DOHH2 (cell line): Measurements from ENCODE around the gene ELF5.

Source experiments
- EZH2phosphoT487 ChIP-seq: fragments of 200-600 bp; sonication (generic); IDR thresholded peaks from 2 replicates; pipeline ENCODE4 v1.6.1; 2017; ENCODE audit warnings: borderline replicate concordance, mild to moderate bottlenecking, antibody characterized with exemption, low read length, moderate library complexity, mixed read lengths
- TF ChIP-seq, protein P1 (sequence below): fragments of 200-600 bp; sonication (generic); IDR thresholded peaks from one replicate; pipeline ENCODE4 v1.5.1; 2014; ENCODE audit warnings: antibody characterized with exemption, mild to moderate bottlenecking, low read depth, low read length; ENCODE audit not compliant: poor library complexity, severe bottlenecking

DNA sequence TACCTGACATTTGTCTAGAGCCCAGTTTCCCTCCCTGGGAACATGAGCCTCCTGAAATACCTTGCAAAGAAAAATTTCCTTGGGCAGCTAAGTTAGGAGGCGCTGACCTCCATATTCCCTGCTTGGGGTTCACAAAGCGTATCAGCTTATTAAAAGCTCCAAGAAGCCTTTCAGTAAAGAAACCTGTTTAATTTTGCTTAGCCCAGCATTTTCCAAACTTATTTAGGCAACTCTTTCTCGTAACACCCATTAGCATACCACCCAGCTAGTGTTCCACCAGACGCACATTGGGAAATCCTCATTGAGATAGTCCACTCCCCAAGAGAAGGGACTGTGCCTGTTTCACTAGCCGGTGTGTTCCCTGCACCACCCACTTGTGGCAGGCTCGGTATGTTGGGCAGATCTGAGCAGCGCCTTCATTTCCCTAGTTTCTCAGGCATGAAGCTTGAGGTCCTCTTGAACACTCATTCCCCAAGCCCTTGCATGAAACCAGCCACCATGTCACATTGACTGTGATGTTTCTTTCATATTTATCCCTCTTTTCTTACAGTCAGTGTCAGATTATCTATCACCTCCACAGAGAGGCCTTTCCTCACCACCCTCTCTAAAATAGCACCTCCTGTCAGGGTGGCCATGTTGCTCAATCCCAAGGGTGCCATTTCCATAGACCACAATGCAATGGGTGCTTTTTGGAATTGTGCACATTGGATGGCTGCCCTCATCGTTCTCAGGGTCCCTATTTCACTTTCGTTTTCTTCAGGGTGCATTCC, 12.5 kb upstream of the ELF5 start:
- TF ChIP-seq, protein P1, sequence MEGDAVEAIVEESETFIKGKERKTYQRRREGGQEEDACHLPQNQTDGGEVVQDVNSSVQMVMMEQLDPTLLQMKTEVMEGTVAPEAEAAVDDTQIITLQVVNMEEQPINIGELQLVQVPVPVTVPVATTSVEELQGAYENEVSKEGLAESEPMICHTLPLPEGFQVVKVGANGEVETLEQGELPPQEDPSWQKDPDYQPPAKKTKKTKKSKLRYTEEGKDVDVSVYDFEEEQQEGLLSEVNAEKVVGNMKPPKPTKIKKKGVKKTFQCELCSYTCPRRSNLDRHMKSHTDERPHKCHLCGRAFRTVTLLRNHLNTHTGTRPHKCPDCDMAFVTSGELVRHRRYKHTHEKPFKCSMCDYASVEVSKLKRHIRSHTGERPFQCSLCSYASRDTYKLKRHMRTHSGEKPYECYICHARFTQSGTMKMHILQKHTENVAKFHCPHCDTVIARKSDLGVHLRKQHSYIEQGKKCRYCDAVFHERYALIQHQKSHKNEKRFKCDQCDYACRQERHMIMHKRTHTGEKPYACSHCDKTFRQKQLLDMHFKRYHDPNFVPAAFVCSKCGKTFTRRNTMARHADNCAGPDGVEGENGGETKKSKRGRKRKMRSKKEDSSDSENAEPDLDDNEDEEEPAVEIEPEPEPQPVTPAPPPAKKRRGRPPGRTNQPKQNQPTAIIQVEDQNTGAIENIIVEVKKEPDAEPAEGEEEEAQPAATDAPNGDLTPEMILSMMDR, result no peak
- TF ChIP-seq EZH2phosphoT487, result no peak
